Kidney (tissue), 14 donors: ENCODE data around the gene SH3PXD2A. TPM values are rescaled to one million over a fixed set of nuclear protein-coding genes. Genes with fewer than 3 reads are reported as not detected.

Experiments used
- DNase-seq, 5 donors: peaks; one replicate each; pipeline ENCODE4 v3.0.0-alpha.2; 2013 to 2020
- FAIRE-seq: peaks from 2 replicates; lab custom pipeline; 2012; peaks lifted over from hg19 to GRCh38; lab: Jason Lieb, UNC
- H3K27ac ChIP-seq, 2 donors: one replicate each; pipeline ENCODE4 v1.7.0; 2013; ENCODE audit warnings: low read depth in 2 of 2, low read length in 2 of 2, inconsistent platforms in 1 of 2
- H3K27me3 ChIP-seq: one replicate; pipeline ENCODE4 v1.7.1; 2013; ENCODE audit warnings: low read length, inconsistent platforms; ENCODE audit not compliant: control insufficient read depth, insufficient read depth
- H3K36me3 ChIP-seq, 3 donors: one replicate each; pipeline versions ENCODE4 v1.7.0 to v1.7.1; 2013; ENCODE audit warnings: low read length in 3 of 3, control low read depth in 1 of 3, inconsistent platforms in 1 of 3; ENCODE audit not compliant: insufficient read depth in 3 of 3, control insufficient read depth in 2 of 3
- H3K4me1 ChIP-seq, 3 donors: one replicate each; pipeline versions ENCODE4 v1.7.0 to v1.7.1; 2013; ENCODE audit warnings: low read length in 3 of 3, inconsistent platforms in 1 of 3, low read depth in 1 of 3; ENCODE audit not compliant: control insufficient read depth in 2 of 3, insufficient read depth in 2 of 3
- H3K4me3 ChIP-seq, 3 donors: one replicate each; pipeline versions ENCODE4 v1.7.0 to v1.8.1; 2013; ENCODE audit warnings: low read length in 3 of 3, control low read depth in 1 of 3, inconsistent platforms in 1 of 3
- H3K9ac ChIP-seq, 3 donors: one replicate each; pipeline versions ENCODE4 v1.7.0 to v1.7.1; 2013; ENCODE audit warnings: low read length in 3 of 3, control low read depth in 1 of 3, inconsistent platforms in 1 of 3
- H3K9me3 ChIP-seq, 3 donors: one replicate each; pipeline versions ENCODE4 v1.7.0 to v1.7.1; 2013; ENCODE audit warnings: low read length in 3 of 3, control low read depth in 1 of 3, inconsistent platforms in 1 of 3; ENCODE audit not compliant: control insufficient read depth in 2 of 3, insufficient read depth in 1 of 3
- intact Hi-C: fragments of 100-400 bp; cut with DNase I; formaldehyde crosslinking; loops from one replicate; pipeline ENCODE4 v1.11.1; 2022
- polyA plus RNA-seq: library from polyadenylated mRNA; stranded (reverse); fragments of 350-450 nt; fragmentation: Illumina TruSeq; extraction: RNeasy Lipid Tissue Mini Kit (QIAGEN cat#74804); gene quantifications from one replicate; pipeline ENCODE4 v1.2.3, GENCODE V29; 2014; ENCODE audit warnings: low read depth, low replicate concordance; ENCODE audit not compliant: insufficient read depth
- total RNA-seq: library from RNA; stranded (reverse); fragmentation: NEBNext Ultra II Directional; extraction: Animal tissue kit (Norgen Biotek cat#: 25700); gene quantifications from one replicate; pipeline ENCODE4 v1.2.1, GENCODE V29; 2021
- TF ChIP-seq, protein P1 (sequence below): IDR thresholded peaks from 3 replicates; pipeline ENCODE4 v1.5.1; 2012; ENCODE audit warnings: mild to moderate bottlenecking, moderate library complexity, borderline replicate concordance; ENCODE audit not compliant: insufficient read depth; ENCODE audit errors: extremely low read depth
- donor health status: control.
- donor health status: control.
- donor health status: control.
- donor health status: control.
- donor health status: control.
- donor health status: DM: yes; HTN: yes; CAD: no.
- donor health status: Normal renal cell carcinoma (clear cell type).

SH3PXD2A gene
- total and polyA plus RNA-seq, 2 donors from 2014 or later, result 2.4 to 20.1 TPM

GRCh38 chr10:103803941-103804340, 51.4 kb downstream of the SH3PXD2A start:
- H3K9ac ChIP-seq, result no peak overlapping the region
- intact Hi-C loops, result no loop called here
- H3K9me3 ChIP-seq, result no peaks in the 10 kb centered on the region
- no peaks in the 10 kb centered on the region for H3K4me1 ChIP-seq
- no peaks in the 10 kb centered on the region for H3K27me3 ChIP-seq
- FAIRE-seq (no peak), DNase-seq (no peak)
- no peak overlapping the region for H3K27ac ChIP-seq
- no peaks in the 10 kb centered on the region for H3K36me3 ChIP-seq
- TF ChIP-seq, protein P1, sequence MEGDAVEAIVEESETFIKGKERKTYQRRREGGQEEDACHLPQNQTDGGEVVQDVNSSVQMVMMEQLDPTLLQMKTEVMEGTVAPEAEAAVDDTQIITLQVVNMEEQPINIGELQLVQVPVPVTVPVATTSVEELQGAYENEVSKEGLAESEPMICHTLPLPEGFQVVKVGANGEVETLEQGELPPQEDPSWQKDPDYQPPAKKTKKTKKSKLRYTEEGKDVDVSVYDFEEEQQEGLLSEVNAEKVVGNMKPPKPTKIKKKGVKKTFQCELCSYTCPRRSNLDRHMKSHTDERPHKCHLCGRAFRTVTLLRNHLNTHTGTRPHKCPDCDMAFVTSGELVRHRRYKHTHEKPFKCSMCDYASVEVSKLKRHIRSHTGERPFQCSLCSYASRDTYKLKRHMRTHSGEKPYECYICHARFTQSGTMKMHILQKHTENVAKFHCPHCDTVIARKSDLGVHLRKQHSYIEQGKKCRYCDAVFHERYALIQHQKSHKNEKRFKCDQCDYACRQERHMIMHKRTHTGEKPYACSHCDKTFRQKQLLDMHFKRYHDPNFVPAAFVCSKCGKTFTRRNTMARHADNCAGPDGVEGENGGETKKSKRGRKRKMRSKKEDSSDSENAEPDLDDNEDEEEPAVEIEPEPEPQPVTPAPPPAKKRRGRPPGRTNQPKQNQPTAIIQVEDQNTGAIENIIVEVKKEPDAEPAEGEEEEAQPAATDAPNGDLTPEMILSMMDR, result no peak
- H3K4me3 ChIP-seq, result no peak overlapping the region

DNA sequence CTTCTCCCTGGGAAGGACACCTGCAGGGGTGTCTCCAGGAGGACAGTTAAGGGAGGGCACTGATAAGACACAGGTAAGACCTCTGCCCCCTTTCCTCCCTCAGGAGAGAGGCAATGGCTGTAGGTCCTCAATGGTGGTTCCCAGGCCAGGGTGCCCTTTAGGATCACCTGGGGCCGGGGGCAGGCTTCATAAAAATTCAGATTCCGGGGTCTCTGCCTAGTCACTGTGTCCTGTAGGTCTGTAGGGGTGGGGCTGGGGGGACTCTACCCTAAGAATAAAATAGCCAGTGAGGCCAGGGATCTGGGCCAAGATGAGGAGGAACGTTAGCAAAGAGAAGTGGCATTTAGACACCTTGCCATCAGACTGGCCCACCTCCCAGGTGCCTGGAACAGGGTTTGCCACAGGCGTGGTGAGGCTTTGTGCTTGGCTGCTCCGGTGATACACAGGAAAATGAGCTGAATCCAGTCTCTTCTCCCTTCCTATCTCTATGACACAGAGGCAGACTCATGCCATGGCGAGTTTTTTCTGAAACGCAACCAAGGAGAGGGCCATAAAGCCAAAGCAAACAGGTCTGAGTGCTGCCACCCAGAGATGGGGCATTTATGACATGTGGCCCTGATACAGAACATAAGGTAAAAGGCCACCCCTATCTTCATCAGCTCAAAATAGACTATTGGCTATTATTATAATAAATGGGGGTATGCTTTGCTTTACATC, 52.6 kb downstream of the SH3PXD2A start:
- Histone ChIP-seq H3K4me3 (no peak overlapping the region), H3K36me3 (no peaks in the 10 kb centered on the region), H3K27me3 (no peaks in the 10 kb centered on the region), H3K4me1 (no peaks in the 10 kb centered on the region), H3K9ac (no peak overlapping the region), H3K27ac (no peak overlapping the region), H3K9me3 (no peaks in the 10 kb centered on the region)
- DNase-seq (no peak), FAIRE-seq (no peak)
- intact Hi-C loops, result no loop called here
- TF ChIP-seq, protein P1, result no peak

DNA sequence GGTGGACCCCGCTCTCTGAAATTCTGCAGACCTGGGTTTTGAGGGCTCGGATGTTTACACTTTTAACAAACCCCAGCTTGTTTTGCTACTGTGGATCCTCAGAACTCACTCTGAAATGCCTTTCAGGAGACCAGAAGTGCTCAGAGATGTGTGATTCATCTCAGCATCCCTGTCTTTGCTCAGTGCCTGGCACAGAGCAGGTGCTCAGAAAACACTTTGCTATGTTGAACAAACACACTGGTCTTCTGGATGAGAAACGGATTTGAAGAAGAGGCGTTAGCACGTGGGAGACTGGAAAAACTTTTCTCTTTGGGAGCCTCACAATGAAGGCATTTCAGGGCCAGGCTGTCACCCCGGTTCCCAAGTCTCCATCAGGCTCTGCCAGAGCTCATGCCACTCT, 53.3 kb downstream of the SH3PXD2A start:
- no peaks in the 10 kb centered on the region for H3K27me3 ChIP-seq
- no peak overlapping the region for H3K9ac ChIP-seq
- intact Hi-C loops, result no loop called here
- TF ChIP-seq, protein P1, result no peak
- H3K36me3 ChIP-seq, result no peaks in the 10 kb centered on the region
- no peak overlapping the region for H3K27ac ChIP-seq
- no peaks in the 10 kb centered on the region for H3K9me3 ChIP-seq
- DNase-seq (no peak), FAIRE-seq (no peak)
- no peak overlapping the region for H3K4me3 ChIP-seq
- H3K4me1 ChIP-seq, result no peaks in the 10 kb centered on the region
